ENCODE data around the gene NCBP3.

DNA sequence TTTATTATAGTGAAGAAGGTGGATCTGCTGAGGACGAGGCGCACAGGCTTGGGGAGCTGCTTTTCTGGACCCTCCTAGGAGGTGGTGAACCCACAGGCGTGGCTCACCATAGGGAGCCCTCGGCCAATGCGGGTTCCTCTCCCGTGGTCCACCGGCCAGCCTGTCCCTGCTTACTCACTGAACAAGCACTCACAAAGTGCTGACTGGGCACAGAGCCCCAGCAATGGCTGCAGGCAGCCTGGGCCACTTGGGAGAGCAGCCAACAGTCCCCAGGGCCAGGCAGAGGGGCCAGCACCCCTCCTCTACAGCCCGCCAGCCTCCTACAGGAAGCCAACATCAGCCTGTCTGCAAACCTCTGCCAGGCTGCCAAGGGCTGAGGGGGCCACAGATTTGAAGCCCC is 19.1 kb upstream of the NCBP3 start:
- no peak for TF ChIP-seq SIN3A (IDR thresholded peaks at IDR 0.05; ENCODE audit: borderline replicate concordance, insufficient read depth, low read length)
- TF ChIP-seq, protein P1, sequence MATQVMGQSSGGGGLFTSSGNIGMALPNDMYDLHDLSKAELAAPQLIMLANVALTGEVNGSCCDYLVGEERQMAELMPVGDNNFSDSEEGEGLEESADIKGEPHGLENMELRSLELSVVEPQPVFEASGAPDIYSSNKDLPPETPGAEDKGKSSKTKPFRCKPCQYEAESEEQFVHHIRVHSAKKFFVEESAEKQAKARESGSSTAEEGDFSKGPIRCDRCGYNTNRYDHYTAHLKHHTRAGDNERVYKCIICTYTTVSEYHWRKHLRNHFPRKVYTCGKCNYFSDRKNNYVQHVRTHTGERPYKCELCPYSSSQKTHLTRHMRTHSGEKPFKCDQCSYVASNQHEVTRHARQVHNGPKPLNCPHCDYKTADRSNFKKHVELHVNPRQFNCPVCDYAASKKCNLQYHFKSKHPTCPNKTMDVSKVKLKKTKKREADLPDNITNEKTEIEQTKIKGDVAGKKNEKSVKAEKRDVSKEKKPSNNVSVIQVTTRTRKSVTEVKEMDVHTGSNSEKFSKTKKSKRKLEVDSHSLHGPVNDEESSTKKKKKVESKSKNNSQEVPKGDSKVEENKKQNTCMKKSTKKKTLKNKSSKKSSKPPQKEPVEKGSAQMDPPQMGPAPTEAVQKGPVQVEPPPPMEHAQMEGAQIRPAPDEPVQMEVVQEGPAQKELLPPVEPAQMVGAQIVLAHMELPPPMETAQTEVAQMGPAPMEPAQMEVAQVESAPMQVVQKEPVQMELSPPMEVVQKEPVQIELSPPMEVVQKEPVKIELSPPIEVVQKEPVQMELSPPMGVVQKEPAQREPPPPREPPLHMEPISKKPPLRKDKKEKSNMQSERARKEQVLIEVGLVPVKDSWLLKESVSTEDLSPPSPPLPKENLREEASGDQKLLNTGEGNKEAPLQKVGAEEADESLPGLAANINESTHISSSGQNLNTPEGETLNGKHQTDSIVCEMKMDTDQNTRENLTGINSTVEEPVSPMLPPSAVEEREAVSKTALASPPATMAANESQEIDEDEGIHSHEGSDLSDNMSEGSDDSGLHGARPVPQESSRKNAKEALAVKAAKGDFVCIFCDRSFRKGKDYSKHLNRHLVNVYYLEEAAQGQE (IDR thresholded peaks at IDR 0.05; ENCODE audit: insufficient read depth in 1 of 2, low read depth in 2 of 2, low read length in 2 of 2): no peak
- no peak for TF ChIP-seq POLR2AphosphoS5 (IDR thresholded peaks at IDR 0.05; ENCODE audit: low read depth, low read length)

Measured in PFSK-1 (cell line).